T-cell (primary cell): Measurements from ENCODE around the gene XG. TPM values are rescaled to one million over a fixed set of nuclear protein-coding genes. Genes with fewer than 3 reads are reported as not detected.
"Not testable (repeated sequence)": the region's sequence is repeated elsewhere in the genome, so short reads cannot be mapped to it uniquely, and the experiment has no call there.

Source experiments
- ATAC-seq, 4 experiments: fragments of 200-7000 bp in 3 of 4; fragments of 150-1000 bp in 1 of 4; cut with Tn5 transposase; replicated peaks in 1 of 4; 1 replicate in 3 of 4; 2 replicates in 1 of 4; pipeline ENCODE4 v1.10.0; 2021; ENCODE audit warnings: moderate library complexity in 3 of 4, mild to moderate bottlenecking in 2 of 4, moderate number of reproducible peaks in 1 of 4
- CTCF ChIA-PET, 2 donors: fragments of 300-600 bp; sonication (Branson Sonifier 250); formaldehyde crosslinking; loops; one replicate each; lab custom pipeline; 2022; ENCODE audit warnings: antibody characterized with exemption in 2 of 2; lab: Charles Lee
- POLR2A ChIA-PET, 2 donors: fragments of 300-600 bp; sonication (Branson Sonifier 250); formaldehyde crosslinking; loops; one replicate each; lab custom pipeline; 2022; ENCODE audit warnings: antibody characterized with exemption in 2 of 2; lab: Charles Lee
- DNase-seq, 35 experiments: peaks; one replicate each; pipeline versions ENCODE4 v3.0.0 to v3.0.0-alpha.2; 2013 to 2023
- H3K27ac ChIP-seq: one replicate; pipeline ENCODE4 v1.5.1; 2013; ENCODE audit warnings: low read length
- H3K27me3 ChIP-seq, 2 experiments: replicated peaks in 1 of 2; 1 replicate in 1 of 2; 2 replicates in 1 of 2; pipeline versions ENCODE4 v1.6.1 to v1.7.0; 2013; ENCODE audit warnings: low read length in 1 of 2, mixed read lengths in 1 of 2; ENCODE audit not compliant: control insufficient read depth in 2 of 2, insufficient read depth in 2 of 2; ENCODE audit errors: extremely low read depth in 1 of 2
- H3K36me3 ChIP-seq, 2 donors: 1 replicate in 1 of 2; 2 replicates in 1 of 2; pipeline versions ENCODE4 v1.6.1 to v1.7.0; 2013; ENCODE audit warnings: low read length in 1 of 2; ENCODE audit not compliant: control insufficient read depth in 2 of 2, insufficient read depth in 1 of 2; ENCODE audit errors: extremely low read depth in 1 of 2
- H3K4me1 ChIP-seq, 2 experiments: 1 replicate in 1 of 2; 2 replicates in 1 of 2; pipeline versions ENCODE4 v1.6.1 to v1.7.0; 2013; ENCODE audit warnings: low read length in 2 of 2, mixed read lengths in 1 of 2; ENCODE audit not compliant: insufficient read depth in 2 of 2, control insufficient read depth in 1 of 2; ENCODE audit errors: extremely low read depth in 1 of 2
- H3K4me3 ChIP-seq, 2 donors: 1 replicate in 1 of 2; 2 replicates in 1 of 2; pipeline versions ENCODE4 v1.5.1 to v1.7.0; 2013; ENCODE audit warnings: mild to moderate bottlenecking in 2 of 2, low read length in 1 of 2, moderate library complexity in 1 of 2; ENCODE audit not compliant: control insufficient read depth in 1 of 2; ENCODE audit errors: extremely low read depth in 1 of 2
- H3K9me3 ChIP-seq: 2 replicates; pipeline ENCODE4 v1.7.0; 2013
- H3K27ac Mint-ChIP-seq, 2 donors: one replicate each; pipeline ENCODE4 v1.8.0; 2020 to 2021; ENCODE audit warnings: mild to moderate bottlenecking in 2 of 2, mixed read lengths in 2 of 2
- H3K27me3 Mint-ChIP-seq, 2 donors: one replicate each; pipeline ENCODE4 v1.8.0; 2021 to 2022; ENCODE audit warnings: mixed read lengths in 2 of 2
- H3K36me3 Mint-ChIP-seq: one replicate; pipeline ENCODE4 v1.8.0; 2021; ENCODE audit warnings: mixed read lengths
- H3K4me1 Mint-ChIP-seq, 3 donors: one replicate each; pipeline ENCODE4 v1.8.0; 2020 to 2022; ENCODE audit warnings: mixed read lengths in 3 of 3, mild to moderate bottlenecking in 1 of 3
- H3K4me3 Mint-ChIP-seq, 3 donors: one replicate each; pipeline ENCODE4 v1.8.0; 2020 to 2022; ENCODE audit warnings: mild to moderate bottlenecking in 3 of 3, mixed read lengths in 3 of 3, moderate library complexity in 3 of 3
- H3K9me3 Mint-ChIP-seq, 3 donors: one replicate each; pipeline ENCODE4 v1.8.0; 2020 to 2022; ENCODE audit warnings: mixed read lengths in 3 of 3
- WGBS: methylation state at CpG from one replicate; pipeline ENCODE4 v1.1.5; 2013; ENCODE audit warnings: missing lambda C conversion rate; ENCODE audit not compliant: insufficient coverage; 5-methylcytosine and 5-hydroxymethylcytosine counted together
- total RNA-seq, 35 experiments: library from RNA in 6 of 35; stranded (reverse) in 6 of 35; fragments of 120-200 nt in 1 of 35; gene quantifications; one replicate each; pipeline versions ENCODE4 v1.2.1 to v1.2.4 and lab custom pipeline; 2013 to 2026

XG gene
- total RNA-seq, 5 donors from 2014 or later (not counting 1 experiment from before 2014, with no cell fraction given) = 0.13 to 1.5 TPM; not detected in 3

- 0% methylated on average over 1 of the region's 11 CpGs for WGBS
- H3K4me1 Mint-ChIP-seq = peaks cover 40 to 53% (median 45%) of the 10 kb centered on the region in 3 donors
- Histone ChIP-seq H3K27me3 (no peaks in the 10 kb centered on the region), H3K9me3 (no peaks in the 10 kb centered on the region), H3K36me3 (peaks cover 3 to 68% of the 10 kb centered on the region in 2 donors), H3K27ac (no peak overlapping the region), H3K4me3 (no peak overlapping the region), H3K4me1 (peaks cover 5 to 45% of the 10 kb centered on the region in 2 experiments)
- no peaks in the 10 kb centered on the region for H3K9me3 Mint-ChIP-seq
- H3K4me3 Mint-ChIP-seq = peak overlapping the region in 1 of 3 donors; percentile 6
- H3K27ac Mint-ChIP-seq = peak overlapping the region in 1 of 2 donors; percentile 34
- POLR2A ChIA-PET = no interaction called here
- DNase-seq (no peak), ATAC-seq (no peak)
- peaks cover 49% of the 10 kb centered on the region for H3K36me3 Mint-ChIP-seq
- CTCF ChIA-PET = no interaction called here
- no peaks in the 10 kb centered on the region for H3K27me3 Mint-ChIP-seq
Measured at GRCh38 chrX:2715066-2715600, 36.7 kb upstream of the XG start.

GRCh38 chrX:2717312-2717711 is 34.5 kb upstream of the XG start:
- Mint-ChIP-seq H3K27me3 (no peaks in the 10 kb centered on the region), H3K4me1 (peaks cover 29 to 37% (median 32%) of the 10 kb centered on the region in 3 donors), H3K4me3 (no peak overlapping the region), H3K27ac (no peak overlapping the region), H3K36me3 (peaks cover 53% of the 10 kb centered on the region), H3K9me3 (no peaks in the 10 kb centered on the region)
- no peaks in the 10 kb centered on the region for H3K27me3 ChIP-seq
- POLR2A ChIA-PET = no interaction called here
- DNase-seq (no peak), ATAC-seq (no peak)
- H3K4me1 ChIP-seq = peaks cover 5 to 36% of the 10 kb centered on the region in 2 experiments
- no peak overlapping the region for H3K27ac ChIP-seq
- WGBS = 50% methylated on average over 1 of the region's 5 CpGs
- no peak overlapping the region for H3K4me3 ChIP-seq
- no peaks in the 10 kb centered on the region for H3K9me3 ChIP-seq
- CTCF ChIA-PET = no interaction called here
- H3K36me3 ChIP-seq = peaks cover 3 to 83% of the 10 kb centered on the region in 2 donors

- no peaks in the 10 kb centered on the region for H3K27me3 Mint-ChIP-seq
- peaks cover 65% of the 10 kb centered on the region for H3K36me3 Mint-ChIP-seq
- Histone ChIP-seq H3K27ac (no peak overlapping the region), H3K36me3 (peaks cover 10 to 83% of the 10 kb centered on the region in 2 donors), H3K4me3 (no peak overlapping the region), H3K4me1 (peaks cover 5 to 24% of the 10 kb centered on the region in 2 experiments), H3K27me3 (no peaks in the 10 kb centered on the region), H3K9me3 (no peaks in the 10 kb centered on the region)
- ChIA-PET CTCF (no interaction called here), POLR2A (no interaction called here)
- ATAC-seq (no peak), DNase-seq (no peak)
- H3K9me3 Mint-ChIP-seq = no peaks in the 10 kb centered on the region
- WGBS = no CpG with 5 or more reads among the region's 2 CpGs
- H3K27ac Mint-ChIP-seq = no peak overlapping the region
- peaks cover 26 to 34% (median 31%) of the 10 kb centered on the region in 3 donors for H3K4me1 Mint-ChIP-seq
- no peak overlapping the region for H3K4me3 Mint-ChIP-seq
Measured at GRCh38 chrX:2718821-2719220, 33.0 kb upstream of the XG start.

- DNase-seq (no peak), ATAC-seq (no peak)
- Mint-ChIP-seq H3K4me3 (no peak overlapping the region), H3K27me3 (no peaks in the 10 kb centered on the region), H3K27ac (no peak overlapping the region), H3K9me3 (no peaks in the 10 kb centered on the region), H3K36me3 (peaks cover 63% of the 10 kb centered on the region), H3K4me1 (peaks cover 17 to 25% (median 20%) of the 10 kb centered on the region in 3 donors)
- WGBS = 100% methylated on average over 1 of the region's 10 CpGs
- Histone ChIP-seq H3K9me3 (no peaks in the 10 kb centered on the region), H3K36me3 (peaks cover 10 to 90% of the 10 kb centered on the region in 2 donors), H3K4me3 (no peak overlapping the region), H3K27ac (no peak overlapping the region), H3K27me3 (no peaks in the 10 kb centered on the region), H3K4me1 (peaks cover 0 to 19% of the 10 kb centered on the region in 2 experiments)
- ChIA-PET POLR2A (no interaction called here), CTCF (no interaction called here)
Measured at GRCh38 chrX:2719774-2720447, 31.9 kb upstream of the XG start.

- ChIA-PET POLR2A (no interaction called here), CTCF (no interaction called here)
- Histone ChIP-seq H3K9me3 (no peaks in the 10 kb centered on the region), H3K27me3 (no peaks in the 10 kb centered on the region), H3K27ac (no peak overlapping the region), H3K36me3 (peaks cover 10 to 90% of the 10 kb centered on the region in 2 donors), H3K4me1 (no peaks in the 10 kb centered on the region), H3K4me3 (no peak overlapping the region)
- Mint-ChIP-seq H3K36me3 (peaks cover 58% of the 10 kb centered on the region), H3K4me3 (no peak overlapping the region), H3K9me3 (no peaks in the 10 kb centered on the region), H3K4me1 (peaks cover 0 to 4% (median 4%) of the 10 kb centered on the region in 3 donors), H3K27me3 (no peaks in the 10 kb centered on the region), H3K27ac (no peak overlapping the region)
- DNase-seq (no peak), ATAC-seq (no peak)
- 80% methylated on average over 7 of the region's 20 CpGs for WGBS
Measured at GRCh38 chrX:2723286-2723879, 28.5 kb upstream of the XG start.

- H3K27me3 ChIP-seq, POLR2A ChIA-PET, H3K9me3 ChIP-seq, H3K4me1 ChIP-seq, H3K27ac ChIP-seq, DNase-seq, H3K27me3 Mint-ChIP-seq, H3K4me3 Mint-ChIP-seq, H3K9me3 Mint-ChIP-seq, H3K27ac Mint-ChIP-seq, H3K4me1 Mint-ChIP-seq, H3K4me3 ChIP-seq, ATAC-seq, CTCF ChIA-PET: not testable (repeated sequence)
- peaks cover 58% of the 10 kb centered on the region for H3K36me3 Mint-ChIP-seq
- 100% methylated on average over 7 of the region's 11 CpGs for WGBS
- peaks cover 13 to 83% of the 10 kb centered on the region in 2 donors for H3K36me3 ChIP-seq
Measured at GRCh38 chrX:2727264-2727663, 24.6 kb upstream of the XG start.
